ENCODE results near the gene FERMT3.

DNA sequence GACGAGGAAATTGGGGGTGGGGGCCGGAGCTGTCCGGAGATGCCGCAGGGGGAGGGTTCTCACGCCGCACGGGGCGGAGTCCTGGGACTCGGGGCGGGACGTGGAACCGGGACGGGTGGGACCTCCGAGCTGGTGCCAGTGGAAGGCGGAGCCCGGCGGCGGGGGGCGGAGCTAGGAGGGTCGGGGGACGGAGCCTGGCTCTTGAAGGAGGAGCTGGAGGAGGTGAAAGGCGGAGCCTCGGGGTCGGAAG, 34.6 kb downstream of the FERMT3 start:
- TF ChIP-seq POLR2AphosphoS5 (IDR thresholded peaks at IDR 0.05; ENCODE audit: borderline replicate concordance, low read depth, low read length) (no peak), EZH2 (IDR thresholded peaks at IDR 0.05) (no peak)
